ENCODE data around the gene WDR5. TPM values are rescaled to one million over a fixed set of nuclear protein-coding genes. Genes with fewer than 3 reads are reported as not detected.

The WDR5 gene
- total and polyA plus RNA-seq, 9 of the 15 experiments (the other 6 are each of a cell fraction or from before 2014, with no cell fraction given) = 3.0 to 56.8 (median 38.6) TPM

- peaks cover 5 to 43% of the 10 kb centered on the region in 2 experiments; a peak in 4 of 5 replicates for H3K27me3 ChIP-seq (ENCODE audit: control insufficient read depth in 2 of 2, insufficient read depth in 2 of 2, low read length in 2 of 2)
- H3K4me3 ChIP-seq = no peak overlapping the region
- H2AFZ ChIP-seq (ENCODE audit: low read depth, low read length) = peak overlapping the region; percentile 72
- no peak overlapping the region for H3K27ac ChIP-seq (ENCODE audit: extremely low read depth, low read depth, low read length)
- peak overlapping the region in 1 of 2 experiments; percentile 73; a peak in 2 of 4 replicates for H3K9ac ChIP-seq (ENCODE audit: insufficient read depth in 1 of 2, low read depth in 2 of 2, low read length in 2 of 2)
- no peaks in the 10 kb centered on the region for H3K79me2 ChIP-seq (ENCODE audit: control insufficient read depth, insufficient read depth, low read length)
- intact Hi-C loops (cut with micrococcal nuclease) (no loop called here), in situ Hi-C loops (cut with MboI) (no loop called here)
- ATAC-seq (peak; percentile 66), FAIRE-seq (no peak), DNase-seq (ENCODE audit: extremely low read depth in 1 of 4, low spot score in 3 of 4) (peak; percentile 40 to 55 (median 44))
- no peaks in the 10 kb centered on the region; the same call in 1 of the 2 replicates for H4K20me1 ChIP-seq (replicated peaks; ENCODE audit: control insufficient read depth, insufficient read depth, low read length)
- POLR2A ChIA-PET = interaction anchor here (0.7 to 1.1 kb wide), 2 partner anchors 9 to 10 kb away, joined by 3 read pairs; no protein-coding TSS in a partner anchor
- H3K9me1 ChIP-seq (ENCODE audit: control insufficient read depth, insufficient read depth, low read length) = no peaks in the 10 kb centered on the region
- H3K9me3 ChIP-seq (replicated peaks; ENCODE audit: control insufficient read depth, insufficient read depth, low read depth, low read length) = no peaks in the 10 kb centered on the region
- WGBS (ENCODE audit: insufficient coverage, low coverage, missing lambda C conversion rate) = 14% methylated on average over 20 of the region's 21 CpGs
- H3K4me1 ChIP-seq (replicated peaks in 1 of 2; ENCODE audit: control insufficient read depth in 2 of 2, insufficient read depth in 2 of 2, low read length in 2 of 2) = peaks cover 4 to 29% of the 10 kb centered on the region in 2 experiments; a peak in 3 of 5 replicates
- CTCF ChIA-PET (ENCODE audit: low intra/inter-chr PET ratio) = no interaction called here
- BruUV-seq (replicated peaks) = no TSS peak
- H3K4me2 ChIP-seq (ENCODE audit: insufficient read depth, low read length) = no peak overlapping the region
- H3K36me3 ChIP-seq (ENCODE audit: control insufficient read depth, insufficient read depth, low read length) = no peaks in the 10 kb centered on the region
- TF ChIP-seq ZBTB5 (IDR thresholded peaks at IDR 0.05) (peak; percentile 64; the same call in 1 of the 2 replicates), ZNF785 (CRISPR knock-in tag; IDR thresholded peaks at IDR 0.05) (no peak), ELF4 (CRISPR knock-in tag; IDR thresholded peaks at IDR 0.05) (no peak), ZFP1 (CRISPR knock-in tag; IDR thresholded peaks at IDR 0.05) (no peak), SMC3 (conservative IDR thresholded peaks at IDR 0.05; ENCODE audit: insufficient read depth, low read depth, low read length) (no peak), POU5F1 (IDR thresholded peaks at IDR 0.05; ENCODE audit: borderline replicate concordance, low read depth, low read length, partially characterized antibody) (no peak), NFIC (IDR thresholded peaks at IDR 0.05) (0 out of 2 replicates have a peak, but pooled peaks have one; percentile 30), PRDM10 (IDR thresholded peaks at IDR 0.05; ENCODE audit: partially characterized antibody) (peak; percentile 36), ETS2 (tag; IDR thresholded peaks at IDR 0.05; ENCODE audit: borderline replicate concordance, poor library complexity, severe bottlenecking) (no peak), PHF8 (IDR thresholded peaks at IDR 0.05; ENCODE audit: borderline replicate concordance, low read length) (0 out of 2 replicates have a peak, but pooled peaks have one; percentile 9), E2F4 (CRISPR knock-in tag; IDR thresholded peaks at IDR 0.05; ENCODE audit: low read depth) (no peak), NCOA1 (IDR thresholded peaks at IDR 0.05; ENCODE audit: low read depth) (no peak), HDAC6 (IDR thresholded peaks at IDR 0.05; ENCODE audit: low read depth, low read length) (no peak)
Measured at GRCh38 chr9:134186471-134187109, 50.7 kb downstream of the WDR5 start.

All from K562 (cell line).